Mesenteric fat pad (tissue), 1 donor: ENCODE measurements around the gene KIF1B. TPM values are rescaled to one million over a fixed set of nuclear protein-coding genes. Genes with fewer than 3 reads are reported as not detected.
A peak's percentile ranks its signal among the peaks of the same experiment; 100 is the strongest.
"Not testable (repeated sequence)": the region's sequence is repeated elsewhere in the genome, so short reads cannot be mapped to it uniquely, and the experiment has no call there.

Experiments
- DNase-seq: peaks from one replicate; pipeline ENCODE4 v3.0.0-alpha.2; 2020; ENCODE audit warnings: low spot score
- total RNA-seq: library from RNA; stranded (reverse); fragmentation: NEBNext Ultra II Directional; extraction: Animal tissue kit (Norgen Biotek cat#: 25700); gene quantifications from one replicate; pipeline ENCODE4 v1.2.1, GENCODE V29; 2021
- donor health status: DM: yes; HTN: yes; CAD: no.

Gene KIF1B
- total RNA-seq, 1 donor from 2014 or later: 59.3 TPM

DNA sequence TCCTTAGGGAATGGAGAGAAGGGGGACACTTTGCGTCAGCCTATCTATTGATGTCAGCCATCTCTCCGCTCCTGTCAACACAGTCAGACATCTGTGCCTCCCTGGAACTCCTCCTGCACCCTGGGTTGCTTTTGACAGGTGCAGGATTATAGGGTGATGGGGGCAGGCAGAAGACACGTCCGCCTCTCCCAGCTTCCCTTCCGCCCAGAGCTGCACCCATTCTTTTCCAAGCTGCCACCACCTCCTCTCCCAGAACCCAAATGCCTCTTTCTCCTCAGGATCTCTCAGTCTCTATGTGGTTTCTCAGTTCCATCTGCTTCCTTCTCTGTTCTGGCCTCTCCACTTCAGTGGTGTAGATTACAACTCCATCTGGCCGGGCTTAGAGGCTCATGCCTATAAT is 17.1 kb upstream of the KIF1B start:
- peak; percentile 41 for DNase-seq

DNA sequence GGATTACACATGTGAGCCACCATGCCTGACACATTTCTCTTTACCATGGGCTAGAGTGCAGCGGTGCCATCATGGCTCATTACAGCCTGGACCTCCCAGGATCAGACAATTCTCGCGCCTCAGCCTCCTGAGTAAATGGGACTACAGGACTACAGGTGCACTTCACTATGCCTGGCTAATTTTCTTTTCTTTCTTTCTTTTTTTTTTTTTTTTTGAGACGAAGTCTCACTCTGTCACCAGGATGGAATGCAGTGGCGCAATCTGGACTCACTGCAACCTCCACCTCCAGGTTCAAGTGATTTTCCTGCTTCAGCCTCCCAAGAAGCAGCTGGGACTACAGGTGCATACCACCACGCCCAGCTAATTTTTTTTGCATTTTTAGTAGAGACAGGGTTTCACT is 14.8 kb upstream of the KIF1B start:
- DNase-seq: peak; percentile 16

DNA sequence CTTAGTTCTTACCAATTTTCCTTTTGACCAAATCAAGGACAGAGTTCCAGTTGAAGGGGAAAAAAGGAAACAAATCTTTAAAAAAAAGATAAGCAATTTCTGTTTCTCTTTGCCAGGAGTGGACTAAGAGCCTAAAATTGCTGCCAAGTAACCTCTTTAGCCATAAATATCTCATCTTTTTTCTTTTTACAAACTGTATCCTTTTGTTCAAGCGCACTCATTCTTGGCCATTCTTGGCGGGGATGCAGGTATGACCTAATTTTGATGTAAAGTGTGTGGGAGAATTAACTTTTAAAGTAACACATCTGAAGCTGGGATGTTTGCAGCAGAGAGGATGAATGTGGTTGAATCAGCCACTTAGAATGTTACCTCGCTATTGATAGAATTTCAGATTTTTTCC is 13.4 kb upstream of the KIF1B start:
- DNase-seq: no peak

DNA sequence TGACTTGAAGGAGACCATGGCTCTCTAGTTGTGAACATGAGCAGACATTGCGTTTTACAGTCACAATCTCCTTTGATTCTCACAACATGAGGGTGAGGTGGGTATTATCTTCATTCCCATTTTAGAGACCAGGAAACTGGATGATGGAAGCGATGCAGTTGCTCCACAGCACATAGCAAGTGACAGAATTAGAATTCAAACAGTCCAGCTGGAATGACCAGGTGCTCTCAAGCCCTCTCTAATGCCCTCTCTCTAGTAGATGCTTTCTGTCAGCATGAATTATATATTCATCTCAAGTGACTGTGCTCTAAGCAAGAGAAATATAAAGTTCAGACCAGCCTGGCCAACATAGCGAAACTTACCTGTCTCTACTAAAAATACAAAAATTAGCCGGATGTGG is 9.8 kb upstream of the KIF1B start:
- DNase-seq: no peak

DNA sequence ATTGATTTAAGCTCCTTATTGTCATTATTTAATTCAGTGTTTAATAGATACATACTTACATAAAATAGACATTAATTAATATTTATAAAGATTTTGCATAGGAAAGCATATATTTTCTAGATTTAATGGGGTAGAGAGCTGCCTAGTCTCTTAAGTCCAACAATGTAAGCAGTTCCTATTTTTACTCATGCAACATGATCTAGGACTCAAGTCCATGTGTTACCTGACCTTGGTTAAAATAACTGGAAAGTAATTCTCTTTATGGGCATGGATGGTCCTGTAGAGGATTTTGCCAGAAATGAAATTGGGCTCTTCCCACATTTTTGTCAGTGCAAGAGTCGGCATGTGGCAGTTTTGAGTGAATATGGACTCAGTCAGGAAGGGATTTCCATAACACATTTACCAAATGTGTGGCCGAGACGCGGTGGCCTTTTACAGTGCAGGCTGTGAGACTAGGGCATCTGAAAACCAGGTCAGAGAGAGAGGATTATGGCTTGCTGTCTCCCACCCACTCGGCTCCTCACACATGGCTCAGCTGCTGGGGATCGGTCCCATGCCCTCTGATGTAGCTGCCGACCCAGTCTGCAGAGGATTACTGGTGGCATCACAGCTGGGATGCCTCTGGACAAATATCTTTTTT is 6.2 kb upstream of the KIF1B start:
- DNase-seq: peak; percentile 26

DNA sequence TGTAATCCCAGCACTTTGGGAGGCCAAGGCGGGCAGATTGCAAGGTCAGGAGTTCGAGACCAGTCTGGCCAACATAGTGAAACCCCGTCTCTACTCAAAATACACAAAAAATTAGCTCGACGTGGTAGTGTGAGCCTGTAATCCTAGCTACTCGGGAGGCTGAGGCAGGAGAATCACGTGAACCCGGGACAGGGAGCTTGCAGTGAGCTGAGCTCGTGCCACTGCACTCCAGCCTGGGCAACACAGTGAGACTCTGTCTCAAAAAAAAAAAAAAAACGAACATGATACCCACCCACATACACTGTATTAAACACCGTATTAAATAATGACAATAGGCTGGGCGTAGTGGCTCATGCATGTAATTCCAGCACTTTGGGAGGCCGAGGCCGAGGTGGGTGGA is 5.2 kb upstream of the KIF1B start:
- DNase-seq: peak; percentile 26

DNA sequence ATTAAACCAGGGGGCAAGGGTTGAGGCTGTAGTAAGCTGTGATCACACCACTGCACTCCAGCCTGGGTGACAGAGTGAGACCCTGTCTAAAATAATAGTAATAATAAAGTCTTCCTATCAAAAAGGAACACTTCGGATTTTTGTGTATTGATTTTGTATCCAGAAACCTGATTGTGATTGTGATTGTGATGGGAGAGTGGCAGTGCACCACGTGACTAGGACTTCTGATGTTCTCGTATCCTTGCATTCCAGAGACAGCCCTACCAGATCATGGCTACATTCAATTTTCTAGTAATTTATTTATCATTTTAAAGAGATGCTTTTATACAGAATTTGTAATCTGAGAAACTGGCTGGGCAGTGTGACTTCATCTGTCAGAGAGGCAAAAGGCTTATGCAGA is 2.6 kb upstream of the KIF1B start:
- no peak for DNase-seq

DNA sequence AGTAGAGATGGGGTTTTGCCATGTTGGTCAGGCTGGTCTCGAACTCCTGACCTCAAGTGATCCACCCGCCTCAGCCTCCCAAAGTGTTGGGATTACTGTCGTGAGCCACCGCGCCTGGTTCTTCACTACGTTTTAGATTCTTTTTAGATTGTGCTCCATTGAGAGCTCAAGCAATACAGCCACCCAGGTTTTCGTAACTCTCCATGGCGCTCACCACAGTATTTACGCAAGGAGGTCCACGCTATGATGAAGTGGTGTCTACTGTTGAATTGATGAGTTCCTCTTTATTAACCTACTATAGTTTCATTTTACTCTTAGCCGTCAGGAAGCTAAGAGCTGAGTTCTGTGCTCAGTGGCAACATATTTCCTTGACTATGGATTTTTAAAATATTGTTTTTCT is 1.8 kb upstream of the KIF1B start:
- peak; percentile 55 for DNase-seq

DNA sequence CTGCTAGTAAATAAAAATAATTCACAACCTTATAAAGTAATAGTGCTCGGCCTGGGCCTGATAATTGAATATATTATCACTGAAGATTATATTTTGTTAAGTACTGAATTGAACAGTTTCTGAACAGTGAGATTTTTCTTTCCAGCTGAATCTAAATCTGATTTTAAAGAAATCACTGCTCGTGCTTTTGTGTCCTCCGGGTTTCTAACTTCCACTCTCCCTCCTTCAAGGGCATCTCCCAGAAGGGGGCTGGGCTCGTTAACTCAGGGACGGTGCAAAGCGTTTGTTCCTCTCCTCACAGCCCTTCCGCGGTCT is 823 bp upstream of the KIF1B start:
- no peak for DNase-seq

DNA sequence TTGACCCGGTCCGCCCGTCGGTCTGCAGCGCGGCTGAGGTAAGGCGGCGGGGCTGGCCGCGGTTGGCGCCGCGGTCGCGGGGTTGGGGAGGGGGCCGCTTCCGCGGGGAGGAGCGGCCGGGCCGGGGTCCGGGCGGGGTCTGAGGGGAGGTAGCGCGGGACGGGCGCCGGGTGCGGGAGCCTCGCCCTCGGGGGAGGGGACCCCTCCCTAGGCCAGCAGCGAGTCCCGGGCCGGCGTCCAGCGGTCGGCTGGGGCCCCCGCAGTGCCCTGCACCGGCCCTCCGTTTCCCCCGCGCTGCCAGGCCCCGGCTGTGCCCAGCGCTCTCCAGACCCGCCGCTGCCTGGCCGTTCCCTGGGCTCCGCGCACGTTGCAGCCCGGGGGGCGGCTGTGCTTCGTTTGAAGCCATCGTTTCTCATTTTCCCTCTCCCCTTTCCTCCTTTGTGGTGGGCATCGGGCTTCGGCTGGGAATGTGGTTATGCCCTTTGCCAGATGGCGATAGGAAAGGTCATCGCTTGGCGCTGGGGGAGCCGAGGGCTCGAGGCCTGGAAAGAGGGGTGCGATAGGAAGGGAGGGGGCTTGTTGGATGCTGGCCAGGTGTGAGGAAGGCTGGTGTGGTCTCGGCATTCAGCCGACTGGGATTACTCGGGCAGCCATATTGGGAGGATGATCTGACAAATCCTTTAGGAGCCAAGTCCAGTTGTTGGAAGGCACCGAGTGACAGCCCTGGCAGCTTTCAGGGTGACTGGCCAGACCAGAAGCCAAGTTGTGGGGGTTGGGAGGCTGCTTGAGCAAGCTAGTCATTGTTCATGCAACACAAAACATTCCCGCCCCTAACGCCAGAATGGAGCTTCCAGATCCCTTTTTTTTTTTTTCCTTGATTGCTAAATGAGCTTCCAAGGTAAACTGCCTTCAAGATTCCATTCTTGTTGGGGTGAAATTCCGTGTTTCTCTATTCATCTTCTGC is 753 bp downstream of the KIF1B start:
- peak; percentile 95 for DNase-seq

DNA sequence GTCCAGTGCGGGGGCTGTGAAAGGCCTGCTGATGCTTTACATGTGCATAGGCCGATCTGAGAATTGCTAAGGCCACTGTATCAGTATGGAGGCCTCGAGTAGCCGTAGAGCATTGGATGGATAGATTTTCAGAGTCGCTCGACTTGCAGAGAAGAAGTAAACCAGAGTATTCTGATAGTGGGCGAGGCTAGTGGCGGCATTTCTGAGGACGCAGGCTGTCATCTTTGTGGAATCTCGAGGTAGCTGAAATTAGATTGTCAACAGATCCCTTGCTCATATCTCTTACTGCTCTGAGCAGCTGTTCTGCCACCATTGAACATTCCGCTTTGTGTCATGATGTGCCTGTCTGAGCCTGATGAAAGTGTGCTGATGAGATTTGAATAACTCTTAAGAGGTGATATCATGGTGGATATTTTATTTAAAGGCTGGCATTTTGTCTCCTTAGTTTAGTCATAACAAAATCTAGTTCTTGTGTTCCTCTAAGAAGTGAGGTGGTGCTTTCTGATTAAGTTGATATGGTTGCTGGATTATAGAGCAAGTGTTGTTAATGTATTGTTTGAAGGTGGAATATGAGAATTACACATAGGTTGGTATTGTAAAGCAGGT is 1.5 kb downstream of the KIF1B start:
- DNase-seq: peak; percentile 55

DNA sequence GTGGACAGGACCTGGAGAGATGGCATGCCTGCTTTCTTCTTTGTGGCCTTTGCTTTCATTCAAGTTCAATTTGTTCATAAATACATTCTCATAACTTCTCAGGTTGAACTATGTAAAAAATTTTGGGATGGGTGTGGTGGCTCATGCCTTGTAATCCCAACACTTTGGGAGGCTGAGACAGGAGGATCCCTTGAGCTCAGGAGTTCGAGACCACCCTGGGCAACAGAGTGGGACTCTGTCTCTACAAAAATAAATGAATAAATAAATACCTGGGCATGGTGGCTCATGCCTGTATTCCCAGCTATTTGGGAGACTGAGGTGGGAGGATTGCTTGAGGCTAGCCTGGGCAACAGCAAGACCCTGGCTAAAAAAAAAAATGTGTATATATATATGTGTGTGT is 2.1 kb downstream of the KIF1B start:
- DNase-seq: no peak

DNA sequence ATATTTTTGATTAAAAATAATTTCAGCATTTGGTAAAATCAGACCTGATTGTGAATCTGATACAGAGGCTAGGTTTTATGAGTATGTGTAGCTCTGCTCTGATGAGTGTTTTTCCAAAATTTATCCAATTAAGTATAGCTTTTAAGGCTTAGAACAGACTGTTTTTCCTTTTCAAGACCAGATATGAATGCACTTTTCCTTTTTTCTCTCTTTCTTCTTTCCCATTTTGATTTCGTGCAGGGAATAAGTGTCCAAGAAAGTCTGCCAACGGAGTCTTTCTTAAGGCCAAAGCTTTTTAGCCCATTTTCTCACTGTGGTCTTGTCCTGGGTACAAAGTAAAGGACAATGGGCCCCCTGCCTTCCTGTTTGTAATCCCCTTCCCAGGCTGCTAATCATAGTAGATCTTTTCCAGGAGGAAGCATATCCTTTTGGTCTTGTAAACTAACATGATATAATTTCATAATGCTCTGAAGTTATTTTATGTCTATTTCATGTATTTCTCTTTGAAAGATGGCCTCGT is 2.9 kb downstream of the KIF1B start:
- no peak for DNase-seq

DNA sequence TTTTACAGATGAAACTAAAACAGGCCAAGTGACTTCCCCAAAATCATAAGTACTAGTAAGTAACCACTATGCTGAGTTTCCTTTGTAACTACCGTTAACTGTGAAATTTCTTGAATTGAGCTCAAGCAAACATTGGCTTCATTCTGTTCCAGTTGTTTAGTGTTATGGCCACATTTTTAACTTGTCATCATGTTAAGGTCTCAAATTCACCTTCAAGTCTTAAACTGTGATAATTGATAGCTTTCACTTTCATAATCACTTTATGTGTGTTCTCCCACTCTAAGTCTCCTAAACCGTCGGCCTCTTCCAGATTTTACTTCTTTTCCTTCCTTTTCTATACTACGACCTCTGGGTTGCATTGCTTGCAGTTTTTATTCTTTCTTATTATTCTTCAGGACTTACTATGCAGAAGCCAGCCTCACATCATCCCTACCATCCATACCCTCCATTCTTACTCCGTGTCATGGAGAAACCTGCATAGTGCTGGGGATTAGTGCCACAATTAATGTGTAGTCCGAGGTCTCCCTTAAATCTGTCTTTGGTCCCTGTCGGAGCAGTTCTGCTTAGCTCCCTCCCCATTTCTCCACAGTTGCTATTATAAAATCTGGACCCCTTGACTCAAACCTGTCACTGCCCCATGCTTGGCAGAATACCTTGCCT is 5.8 kb downstream of the KIF1B start:
- no peak for DNase-seq

DNA sequence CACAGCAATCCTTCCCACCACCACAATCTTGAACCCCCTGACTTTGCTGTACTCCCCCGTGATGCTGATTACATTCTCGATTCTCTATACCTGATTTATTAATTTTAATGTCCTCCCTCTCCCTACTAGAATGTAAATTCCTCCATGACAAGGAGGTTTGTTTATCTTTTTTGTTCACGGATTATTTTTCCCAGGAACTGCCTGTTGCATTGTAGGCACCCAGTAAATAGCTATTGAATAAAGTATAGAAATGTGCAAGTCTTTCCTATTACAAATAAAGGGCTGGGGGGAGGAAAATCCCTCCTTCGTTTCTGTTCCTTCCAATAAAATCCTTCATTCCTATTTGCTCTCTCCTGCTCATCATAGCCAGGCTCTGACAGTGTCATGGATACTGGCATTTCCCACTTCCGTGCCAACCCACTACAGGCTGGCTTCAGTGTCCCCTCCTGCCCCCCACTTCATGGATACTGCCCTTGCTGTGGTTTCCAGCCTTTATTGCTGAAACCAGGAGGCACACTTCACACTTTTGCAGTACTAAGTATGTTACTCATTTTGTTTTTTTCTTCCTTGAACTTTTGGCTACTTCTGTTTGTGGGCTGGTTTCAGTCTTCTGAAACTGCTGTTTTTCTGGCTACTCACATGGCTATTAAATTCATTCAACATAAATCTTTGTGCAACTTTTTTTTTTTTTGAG is 7.5 kb downstream of the KIF1B start:
- DNase-seq: no peak

DNA sequence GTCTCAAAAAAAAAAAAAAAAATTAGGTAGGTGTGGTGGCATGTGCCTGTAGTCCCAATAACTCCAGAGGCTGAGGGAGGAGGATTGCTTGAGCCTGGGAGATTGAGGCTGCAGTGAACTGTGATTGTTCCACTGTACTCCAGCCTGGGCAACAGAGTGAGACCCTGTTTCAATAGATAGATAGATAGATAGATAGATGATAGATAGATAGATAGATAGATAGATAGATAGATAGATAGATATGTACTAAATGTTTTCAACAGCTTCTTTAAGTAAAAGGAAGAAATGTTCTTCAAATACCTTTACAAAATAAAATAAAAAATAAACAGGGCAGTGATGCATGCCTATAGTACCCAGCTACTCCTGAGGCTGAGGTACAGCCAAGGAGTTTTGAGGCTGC is 9.8 kb downstream of the KIF1B start:
- DNase-seq: no peak

DNA sequence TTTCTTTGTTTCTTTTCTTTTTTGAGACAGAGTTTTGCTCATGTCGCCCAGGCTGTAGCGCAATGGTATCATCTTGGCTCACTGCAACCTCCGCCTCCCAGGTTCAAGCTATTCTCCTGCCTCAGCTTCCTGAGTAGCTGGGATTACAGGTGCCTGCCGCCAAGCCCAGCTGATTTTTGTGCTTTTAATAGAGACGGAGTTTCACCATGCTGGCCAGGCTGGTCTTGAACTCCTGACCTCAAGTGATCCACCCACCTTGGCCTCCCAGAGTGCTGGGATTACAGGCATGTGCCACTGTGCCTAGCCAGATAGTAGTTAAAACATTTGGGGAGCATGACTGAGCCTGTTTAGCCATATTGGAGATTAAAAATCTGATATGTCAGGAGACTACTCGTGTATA is 10.3 kb downstream of the KIF1B start:
- not testable (repeated sequence) for DNase-seq

DNA sequence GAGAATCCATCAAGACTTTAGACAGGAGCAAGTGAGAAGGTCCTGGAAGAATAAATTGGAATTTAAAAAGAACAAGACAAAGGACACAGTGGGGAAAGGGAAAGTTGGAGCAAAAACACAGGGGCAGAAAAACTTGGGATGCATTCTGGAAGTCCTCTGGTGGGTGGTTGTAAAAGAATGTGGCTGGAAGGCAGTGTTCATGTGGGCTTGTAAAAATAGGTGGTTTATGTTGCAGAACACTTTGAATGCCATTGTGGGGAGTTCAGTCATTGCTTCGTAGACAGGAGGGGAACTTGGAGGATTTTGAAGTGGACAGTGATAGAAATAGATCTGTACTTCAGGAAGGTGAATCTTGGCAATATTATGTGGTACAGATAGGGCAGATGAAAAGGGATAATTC is 15.2 kb downstream of the KIF1B start:
- DNase-seq: no peak

DNA sequence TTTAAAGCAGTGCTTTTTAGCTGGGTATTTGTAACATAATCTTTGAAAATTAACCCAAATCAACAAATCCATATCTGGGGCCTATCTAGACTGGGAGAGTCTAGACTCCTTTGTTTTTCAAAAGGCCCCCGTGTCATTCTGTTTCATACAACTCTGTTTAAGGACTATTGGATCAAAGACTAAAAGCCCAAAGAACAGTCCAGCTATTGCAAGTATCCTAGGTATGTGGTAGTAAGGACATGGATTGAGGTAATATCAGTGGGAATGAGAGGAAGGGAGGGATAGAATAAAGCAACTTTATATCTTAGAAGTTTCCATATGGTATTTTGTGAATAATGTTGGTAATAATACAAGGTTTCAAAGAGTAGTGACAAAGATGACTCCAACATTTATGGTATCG is 18.2 kb downstream of the KIF1B start:
- no peak for DNase-seq

DNA sequence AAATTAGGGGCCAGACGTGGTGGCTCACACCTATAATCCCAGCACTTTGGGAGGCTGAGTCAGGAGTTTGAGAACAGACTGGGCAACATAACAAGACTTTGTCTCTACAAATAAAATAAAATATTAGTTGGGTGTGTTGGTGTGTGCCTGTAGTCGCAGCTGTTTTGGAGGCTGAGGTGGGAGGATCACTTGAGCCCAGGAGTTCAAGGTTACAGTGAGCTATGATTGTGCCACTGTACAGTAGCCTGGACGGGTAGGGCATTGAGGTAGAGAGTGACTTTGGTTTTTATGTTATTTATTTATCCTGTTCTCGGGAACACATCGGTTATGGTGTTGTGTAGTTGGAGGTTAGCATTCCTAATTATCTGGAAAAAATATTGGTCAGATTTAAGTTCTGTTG is 19.5 kb downstream of the KIF1B start:
- no peak for DNase-seq

DNA sequence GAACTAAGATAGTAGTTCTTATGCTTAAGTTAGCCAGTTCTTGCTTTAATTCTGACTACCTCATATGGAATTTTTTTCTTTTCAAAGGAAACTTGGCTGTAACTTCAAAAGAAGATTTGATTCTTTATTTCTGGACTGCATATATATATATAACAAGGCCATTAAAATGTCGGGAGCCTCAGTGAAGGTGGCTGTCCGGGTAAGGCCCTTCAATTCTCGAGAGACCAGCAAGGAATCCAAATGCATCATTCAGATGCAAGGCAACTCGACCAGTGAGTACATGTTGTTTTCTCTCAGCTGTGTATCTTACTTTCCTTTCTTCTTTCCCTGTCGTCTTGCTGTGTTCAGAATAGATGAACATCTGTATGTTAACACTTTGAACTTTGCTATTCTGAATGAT is 21.8 kb downstream of the KIF1B start:
- DNase-seq: no peak
